ENCODE data around the gene TAPBPL.
"Not testable (repeated sequence)": the region's sequence is repeated elsewhere in the genome, so short reads cannot be mapped to it uniquely, and the experiment has no call there.

TAPBPL gene

GRCh38 chr12:6451348-6452244 is at the start of gene TAPBPL:
TSS of gene TAPBPL (plus strand) at chr12:6452042. CDS start at chr12:6452249, 207 bp downstream.
- DNase-seq = peak; percentile 82

GRCh38 chr12:6404390-6404789 is 47.5 kb upstream of the TAPBPL start:
- DNase-seq = no peak

- no peak for DNase-seq
Observed at GRCh38 chr12:6405963-6406362, 45.9 kb upstream of the TAPBPL start.

GRCh38 chr12:6407236-6407954 is 44.4 kb upstream of the TAPBPL start:
- no peak for DNase-seq

GRCh38 chr12:6416596-6416995 is 35.2 kb upstream of the TAPBPL start:
- peak; percentile 92 for DNase-seq

- no peak for DNase-seq
Observed at GRCh38 chr12:6418796-6419195, 33.0 kb upstream of the TAPBPL start.

- DNase-seq = no peak
Observed at GRCh38 chr12:6420364-6420763, 31.5 kb upstream of the TAPBPL start.

GRCh38 chr12:6423267-6424007 is 28.4 kb upstream of the TAPBPL start:
- DNase-seq = peak; percentile 96

GRCh38 chr12:6424008-6424347 is 27.9 kb upstream of the TAPBPL start:
- DNase-seq = no peak

GRCh38 chr12:6424866-6425265 is 27.0 kb upstream of the TAPBPL start:
- DNase-seq = no peak

GRCh38 chr12:6425590-6426531 is 26.0 kb upstream of the TAPBPL start:
- peak; percentile 79 for DNase-seq

GRCh38 chr12:6426882-6427671 is 24.8 kb upstream of the TAPBPL start:
- DNase-seq = peak; percentile 85

- DNase-seq = not testable (repeated sequence)
Observed at GRCh38 chr12:6427796-6428195, 24.0 kb upstream of the TAPBPL start.

- DNase-seq = no peak
Observed at GRCh38 chr12:6428326-6428725, 23.5 kb upstream of the TAPBPL start.

GRCh38 chr12:6430124-6430989 is 21.5 kb upstream of the TAPBPL start:
- peak; percentile 91 for DNase-seq

- no peak for DNase-seq
Observed at GRCh38 chr12:6432991-6433390, 18.9 kb upstream of the TAPBPL start.

GRCh38 chr12:6434205-6435140 is 17.4 kb upstream of the TAPBPL start:
- no peak for DNase-seq

- DNase-seq = no peak
Observed at GRCh38 chr12:6435961-6436715, 15.7 kb upstream of the TAPBPL start.
